Amygdala (tissue), 56 donors: ENCODE data around the gene ZBTB1.

Source experiments
- DNase-seq, 56 donors: peaks; one replicate each; lab custom pipeline; 2025; lab: John Stamatoyannopoulos, UW

Gene ZBTB1

GRCh38 chr14:64504310-64504896 is at the start of gene ZBTB1:
Gene ZBTB1, plus strand, starts transcription at chr14:64504770. Its CDS starts 16,735 bp downstream, at chr14:64521505.
- DNase-seq, result peak in 55 of 56 donors; percentile 12 to 88 (median 73)

GRCh38 chr14:64459405-64460136 is 45.0 kb upstream of the ZBTB1 start:
- no peak for DNase-seq

- DNase-seq, result no peak
Observed at GRCh38 chr14:64461221-64461620, 43.3 kb upstream of the ZBTB1 start.

DNA sequence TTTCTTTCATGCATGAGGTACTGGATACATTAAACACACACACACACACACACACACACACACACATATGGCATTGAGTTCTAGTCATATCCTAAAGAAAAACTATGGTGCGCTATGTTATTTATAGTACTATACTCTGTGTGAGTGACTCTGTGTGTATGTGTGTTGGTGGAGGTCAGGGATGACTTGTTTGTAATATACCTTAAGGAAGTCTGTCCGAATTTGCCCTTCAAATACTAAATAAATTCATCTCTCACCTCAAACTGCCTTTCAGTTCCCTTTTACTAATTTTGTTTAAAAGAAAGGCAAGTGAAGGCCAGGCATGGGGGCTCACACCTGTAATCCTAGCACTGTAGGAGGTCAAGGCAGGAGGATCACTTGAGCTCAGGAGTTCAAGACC is 41.4 kb upstream of the ZBTB1 start:
- DNase-seq, result no peak

GRCh38 chr14:64463873-64464272 is 40.7 kb upstream of the ZBTB1 start:
- DNase-seq, result no peak

- no peak for DNase-seq
Observed at GRCh38 chr14:64464651-64465050, 39.9 kb upstream of the ZBTB1 start.

DNA sequence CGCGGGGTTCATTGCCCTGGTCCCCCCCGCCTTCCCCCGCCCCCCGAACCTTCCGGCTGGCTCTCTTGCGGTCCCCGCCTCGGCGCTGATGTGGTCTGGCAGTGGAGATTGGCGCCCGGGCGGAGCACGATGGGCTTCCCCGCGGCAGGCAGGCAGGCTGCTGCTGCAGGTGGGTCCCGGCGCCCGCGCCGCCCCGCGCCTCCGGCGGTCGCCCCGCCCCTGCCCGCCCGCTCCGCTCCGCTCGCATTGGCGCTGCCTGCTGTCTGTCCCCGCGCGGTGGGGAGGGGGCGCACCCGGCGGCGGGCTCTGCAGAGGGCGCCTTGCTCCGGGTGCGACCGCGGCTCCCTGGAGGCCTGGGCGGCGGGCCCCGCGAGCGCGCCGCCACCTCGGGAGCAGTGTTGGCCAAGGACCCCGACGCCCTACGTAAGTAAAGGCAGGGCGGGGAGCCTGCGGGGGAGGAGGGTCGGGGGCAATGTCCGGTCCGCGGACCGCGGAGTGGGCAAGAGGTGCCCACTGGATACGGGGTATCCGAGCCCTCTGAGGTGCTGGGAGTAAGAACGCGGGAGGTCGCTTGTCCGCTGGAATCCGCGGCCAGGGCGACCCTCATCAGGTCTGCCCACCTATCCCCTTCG is 39.3 kb upstream of the ZBTB1 start, which contains the start of gene AKAP5:
Gene AKAP5, plus strand, starts transcription at position 309 of the 632 bp plus-strand sequence. CDS start 2,896 bp downstream, outside the sequence.
- peak in 49 of 56 donors; percentile 13 to 83 (median 53) for DNase-seq

DNA sequence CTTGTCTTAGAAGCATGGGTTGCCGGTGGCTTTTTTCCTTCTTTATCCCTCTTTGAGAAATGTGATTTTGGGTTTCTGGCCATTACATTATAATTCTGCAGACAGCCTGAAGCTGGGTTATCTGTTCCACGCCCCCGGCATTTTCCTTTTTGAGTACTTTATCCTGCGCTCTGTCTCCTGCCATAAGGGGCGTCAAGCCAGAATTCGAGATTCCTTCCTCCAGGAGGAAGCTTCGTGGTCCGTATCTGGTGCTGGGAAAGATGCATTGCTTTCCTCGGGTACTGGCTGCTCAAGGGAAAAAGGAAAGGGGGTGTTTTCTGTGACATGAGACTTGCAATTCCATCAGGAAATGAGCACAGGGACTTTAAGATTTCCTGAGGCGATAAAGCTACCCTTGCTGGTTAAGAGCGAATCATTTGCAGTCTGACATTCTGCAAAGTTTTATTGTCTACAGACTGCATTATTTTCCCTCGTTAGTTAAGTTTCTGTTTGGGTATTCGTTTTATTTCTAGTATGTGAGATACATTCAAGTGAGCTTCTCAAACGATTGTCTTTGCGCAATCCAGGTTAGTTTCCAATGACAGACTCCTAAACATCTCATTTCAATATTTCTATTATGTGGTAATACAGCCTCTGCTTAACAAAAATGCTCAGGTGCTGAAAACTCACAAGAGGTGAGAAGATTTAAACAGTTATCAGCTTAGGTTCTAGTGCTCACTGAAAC is 38.6 kb upstream of the ZBTB1 start:
- DNase-seq, result peak in 12 of 56 donors; percentile 5 to 45 (median 20)

GRCh38 chr14:64467101-64467500 is 37.5 kb upstream of the ZBTB1 start:
- DNase-seq, result no peak

- no peak for DNase-seq
Observed at GRCh38 chr14:64467566-64467965, 37.0 kb upstream of the ZBTB1 start.

GRCh38 chr14:64468451-64468850 is 36.1 kb upstream of the ZBTB1 start:
- no peak for DNase-seq

GRCh38 chr14:64474041-64474440 is 30.5 kb upstream of the ZBTB1 start:
- DNase-seq, result no peak

DNA sequence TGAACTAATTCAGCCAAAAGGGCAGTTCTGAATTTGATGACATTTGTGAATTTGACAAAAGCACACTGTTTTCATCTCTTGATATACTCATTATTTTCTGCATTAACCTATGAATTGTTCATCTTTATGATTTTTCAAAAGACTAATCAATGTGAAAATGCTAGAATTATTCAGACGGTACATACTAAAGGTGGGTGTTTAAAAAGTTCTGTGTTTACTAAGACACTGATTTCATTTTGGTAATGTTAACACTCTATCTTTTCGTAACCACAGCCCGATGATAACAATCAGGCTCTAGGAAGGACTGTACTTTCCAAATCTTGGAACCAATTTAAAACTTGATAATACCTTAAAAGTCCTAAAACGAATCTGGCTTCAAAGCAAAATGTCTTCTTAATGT is 29.9 kb upstream of the ZBTB1 start:
- DNase-seq, result no peak

DNA sequence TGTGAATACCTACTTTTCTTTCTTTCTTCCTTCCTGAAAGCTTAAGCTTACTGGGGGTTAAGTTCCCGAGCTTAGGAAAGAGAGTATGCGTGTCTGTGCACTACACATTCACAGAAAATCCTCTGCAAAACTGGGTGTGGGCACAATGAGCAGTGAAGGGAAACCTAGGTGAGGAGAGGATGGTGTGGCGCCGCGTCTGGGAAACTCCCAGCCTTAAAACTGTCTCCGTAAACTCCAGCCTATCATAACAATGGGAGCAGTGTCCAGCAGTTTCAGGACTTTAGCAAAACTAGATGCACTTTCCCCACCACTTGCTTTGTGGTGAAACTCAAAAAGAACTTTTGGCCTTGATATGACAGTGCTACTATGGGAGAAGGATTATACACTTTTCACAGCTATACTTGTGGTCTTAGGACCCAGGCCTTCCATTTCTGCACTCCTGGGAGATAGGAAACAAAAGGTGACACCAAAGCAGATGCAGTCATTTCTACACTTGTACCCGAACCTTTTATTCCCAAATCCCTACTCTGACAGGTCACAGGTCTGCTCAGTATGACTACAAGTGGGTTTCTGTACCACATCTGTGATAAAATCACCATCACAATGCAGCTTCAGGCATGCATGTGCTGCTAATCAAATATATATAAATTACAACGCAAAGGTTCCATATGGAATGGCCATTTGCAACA is 28.8 kb upstream of the ZBTB1 start:
- no peak for DNase-seq

DNA sequence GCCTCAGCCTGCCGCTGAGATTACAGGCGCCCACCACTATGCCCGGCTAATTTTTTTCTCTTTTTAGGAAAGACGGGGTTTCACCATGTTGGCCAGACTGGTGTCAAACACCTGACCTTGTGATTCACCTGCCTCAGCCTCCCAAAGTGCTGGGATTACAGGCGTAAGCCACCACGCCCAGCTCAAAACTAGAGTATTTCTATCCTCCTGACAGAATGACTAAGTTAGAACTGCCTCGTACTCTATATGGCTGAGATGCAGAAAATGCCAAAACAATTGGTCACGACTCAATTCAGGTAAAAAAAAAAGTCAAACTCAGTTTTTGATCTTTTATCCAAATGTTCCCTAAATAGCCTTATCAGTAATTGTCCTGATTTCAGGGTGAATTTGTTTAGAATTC is 28.1 kb upstream of the ZBTB1 start:
- no peak for DNase-seq

GRCh38 chr14:64478634-64479250 is 25.8 kb upstream of the ZBTB1 start:
- DNase-seq, result no peak

- no peak for DNase-seq
Observed at GRCh38 chr14:64488590-64489099, 15.9 kb upstream of the ZBTB1 start.

DNA sequence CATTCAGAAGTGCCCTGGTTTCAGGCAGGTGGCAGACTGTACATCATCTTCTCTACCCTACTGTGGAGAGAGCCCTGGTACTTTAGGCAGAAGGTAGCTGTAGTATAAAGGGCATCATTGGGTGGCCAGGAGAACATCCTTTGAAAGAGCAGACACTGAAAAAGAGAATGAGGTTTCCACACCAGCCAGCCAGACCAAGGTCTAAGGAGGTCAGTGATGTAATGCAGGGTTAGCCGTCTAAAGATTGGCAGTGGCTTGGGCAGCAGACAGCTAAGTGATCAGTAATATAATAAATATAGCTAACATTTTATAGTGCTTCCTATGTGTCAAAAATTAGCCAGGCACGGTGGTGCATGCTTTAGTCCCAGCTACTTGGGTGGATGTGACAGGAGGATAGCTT is 12.9 kb upstream of the ZBTB1 start:
- no peak for DNase-seq

- no peak for DNase-seq
Observed at GRCh38 chr14:64493455-64493854, 11.1 kb upstream of the ZBTB1 start.

DNA sequence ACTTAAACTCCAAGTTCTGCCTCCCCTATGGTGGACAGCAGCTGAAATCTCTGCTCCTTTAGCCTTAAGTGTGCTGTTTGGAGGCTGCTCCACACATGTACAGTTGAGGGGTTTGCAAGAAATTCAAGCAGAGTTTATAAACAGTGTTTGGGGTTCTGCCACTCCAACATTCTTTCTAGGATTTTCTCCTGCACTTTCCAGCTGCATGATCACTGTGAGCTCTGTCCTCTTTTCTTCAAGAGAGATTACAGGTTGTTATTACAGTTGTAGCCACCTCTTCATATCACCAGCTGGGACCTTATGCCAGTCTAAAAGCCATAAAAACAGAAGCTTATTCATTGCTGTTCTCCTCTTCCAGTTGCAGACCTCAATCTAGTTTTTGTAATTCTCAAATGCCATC is 9.3 kb upstream of the ZBTB1 start:
- DNase-seq, result no peak
